HG02973 (cell line): ENCODE measurements around the gene TRAPPC5.

Experiments
- ATAC-seq: cut with Tn5 transposase; IDR thresholded peaks from one replicate; pipeline ENCODE4 v1.9.1; 2021; ENCODE audit warnings: moderate library complexity; ENCODE audit not compliant: unreplicated experiment

TRAPPC5 gene

DNA sequence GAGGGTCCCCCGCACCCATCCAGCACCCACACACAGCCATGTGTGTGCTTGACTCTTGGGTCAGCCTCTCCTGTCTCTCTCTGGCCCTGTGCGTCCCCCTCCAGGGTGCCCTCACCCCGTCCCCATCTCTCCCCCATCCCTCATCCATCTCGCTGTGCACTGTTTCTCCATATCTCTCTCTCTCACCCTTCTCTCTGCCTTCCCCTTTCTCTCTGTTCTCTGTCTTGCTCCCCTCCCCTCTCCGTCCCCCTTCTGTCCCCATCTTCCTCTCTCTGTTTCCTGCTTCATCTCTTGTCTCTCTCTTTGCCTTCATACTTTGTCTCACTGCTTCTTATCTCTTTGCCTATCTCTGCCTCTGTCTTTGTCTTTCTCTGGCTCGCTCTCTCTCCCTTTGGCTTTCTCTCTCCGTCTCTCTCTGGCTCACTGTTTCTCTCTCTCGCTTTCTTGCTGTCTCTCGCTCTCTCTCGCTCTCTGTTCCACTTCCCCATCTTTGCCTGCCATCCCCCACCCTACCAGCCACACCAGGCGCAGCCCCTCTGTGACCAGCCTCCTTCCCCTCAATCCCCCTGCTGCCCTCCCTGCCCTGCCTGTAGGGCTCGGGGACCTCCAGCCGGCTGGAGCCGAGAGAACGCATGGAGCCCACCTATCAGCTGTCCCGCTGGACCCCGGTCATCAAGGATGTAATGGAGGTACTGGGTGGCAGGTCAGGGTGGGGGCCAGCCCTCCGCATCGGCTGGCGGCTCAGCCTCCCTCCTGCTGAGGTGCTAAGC is 34.8 kb upstream of the TRAPPC5 start:
- no peak for ATAC-seq

GRCh38 chr19:7646426-7646700 is 34.3 kb upstream of the TRAPPC5 start:
- ATAC-seq, result no peak

GRCh38 chr19:7647156-7647555 is 33.5 kb upstream of the TRAPPC5 start:
- no peak for ATAC-seq

DNA sequence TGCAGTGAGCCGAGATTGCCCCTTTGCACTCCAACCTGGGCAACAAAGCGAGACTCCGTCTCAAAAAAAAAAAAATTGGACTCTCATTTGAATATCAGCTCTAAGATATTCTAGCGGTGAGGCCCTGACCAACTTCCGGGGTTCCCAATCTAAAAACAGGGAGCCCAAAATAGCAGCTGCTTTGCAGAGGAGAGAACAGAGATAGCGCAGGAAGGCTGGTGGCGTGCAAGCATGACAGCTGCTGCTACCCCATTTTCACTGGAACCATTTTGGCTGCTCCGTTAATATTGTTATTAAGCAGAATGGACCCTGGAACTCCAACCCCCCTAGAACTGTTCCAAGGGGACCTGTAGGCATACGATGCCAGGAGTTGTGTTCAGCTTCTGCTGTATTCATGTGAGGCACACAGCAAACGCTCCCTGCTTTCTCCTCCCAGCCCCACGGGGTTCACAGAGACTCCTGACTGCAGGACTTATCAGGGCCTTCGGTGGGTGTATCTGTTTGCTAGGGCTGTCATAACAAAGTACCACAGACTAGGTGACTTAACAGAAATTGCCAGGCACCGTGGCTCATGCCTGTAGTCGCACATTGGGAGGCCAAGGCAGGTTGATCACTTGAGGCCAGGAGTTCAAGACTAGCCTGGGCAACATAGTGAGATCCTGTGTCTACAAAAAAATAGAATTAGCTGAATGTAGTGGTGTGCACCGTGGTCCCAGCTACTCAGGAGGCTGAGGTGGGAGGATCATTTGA is 32.2 kb upstream of the TRAPPC5 start:
- ATAC-seq, result no peak

DNA sequence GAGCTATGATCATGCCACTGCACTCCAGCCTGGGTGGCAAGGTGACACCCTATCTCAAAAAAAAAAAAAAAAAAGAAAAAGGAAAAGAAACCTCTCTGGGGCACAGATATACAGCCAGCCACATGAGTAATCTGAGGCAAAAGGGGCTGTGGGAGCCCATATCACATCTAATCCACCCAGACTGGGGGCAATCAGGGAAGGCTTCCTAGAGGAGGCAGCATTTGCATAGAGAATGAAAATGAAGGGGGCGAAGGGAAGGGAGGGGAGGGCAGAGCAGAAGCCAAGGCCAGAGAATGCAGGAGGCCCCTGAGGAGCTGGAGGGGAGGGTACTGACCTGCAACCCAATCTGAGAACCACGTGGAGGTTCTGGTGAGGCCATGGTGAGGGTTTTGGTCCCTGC is 30.5 kb upstream of the TRAPPC5 start:
- no peak for ATAC-seq

GRCh38 chr19:7652061-7652641 is 28.5 kb upstream of the TRAPPC5 start:
- ATAC-seq, result no peak

DNA sequence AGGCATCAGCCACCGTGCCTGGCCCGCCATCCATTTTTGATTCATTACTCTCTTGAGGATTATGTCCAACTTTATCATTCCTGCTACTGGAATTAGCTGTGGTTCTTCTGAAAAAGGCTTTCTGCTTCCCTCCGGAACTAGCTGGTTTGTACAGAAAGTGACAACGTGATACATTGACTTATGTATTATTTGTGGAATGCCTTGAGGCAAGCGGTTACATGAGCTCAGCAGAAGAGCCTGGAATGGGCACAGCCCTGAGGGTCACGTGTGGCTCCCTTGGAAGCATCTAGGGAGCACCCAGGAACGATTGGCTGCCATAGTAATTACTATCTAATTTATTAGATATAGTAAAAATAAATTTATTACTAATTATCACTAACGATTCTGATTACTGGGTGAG is 26.2 kb upstream of the TRAPPC5 start:
- no peak for ATAC-seq

- ATAC-seq, result no peak
These were observed 25.1 kb upstream of the TRAPPC5 start for GRCh38 chr19:7655581-7655980.

DNA sequence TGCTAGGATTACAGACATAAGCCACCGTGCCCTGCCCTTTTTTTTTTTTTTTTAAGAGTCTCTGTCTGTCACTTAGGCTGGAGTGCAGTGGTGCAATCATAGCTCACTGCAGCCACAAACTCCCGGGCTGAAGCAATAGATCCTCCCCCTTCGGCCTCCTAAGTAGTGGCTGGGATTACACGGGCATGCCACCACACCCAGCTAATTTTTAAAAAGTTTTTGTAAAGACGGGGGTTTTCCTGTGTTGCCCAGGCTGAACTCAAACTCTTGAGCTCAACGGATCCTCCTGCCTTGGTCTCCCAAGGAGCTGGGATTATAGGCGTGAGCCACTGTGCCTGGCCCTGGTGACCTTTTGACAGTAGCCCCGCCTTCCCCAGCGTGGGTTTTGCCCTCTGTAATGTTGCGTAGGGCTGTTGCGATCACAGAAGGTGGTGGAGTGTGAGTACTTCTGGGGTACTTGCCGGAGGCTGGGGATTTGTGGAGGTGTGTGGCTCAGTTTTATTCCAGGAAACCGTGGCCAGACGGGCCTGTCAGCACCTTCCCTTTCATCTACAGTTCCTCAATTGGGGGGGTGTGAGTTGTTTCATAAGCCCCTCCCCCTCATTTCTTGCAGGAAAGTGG is 23.4 kb upstream of the TRAPPC5 start:
- no peak for ATAC-seq

- ATAC-seq, result peak; percentile 77
These were observed 22.4 kb upstream of the TRAPPC5 start for GRCh38 chr19:7658219-7658686.

DNA sequence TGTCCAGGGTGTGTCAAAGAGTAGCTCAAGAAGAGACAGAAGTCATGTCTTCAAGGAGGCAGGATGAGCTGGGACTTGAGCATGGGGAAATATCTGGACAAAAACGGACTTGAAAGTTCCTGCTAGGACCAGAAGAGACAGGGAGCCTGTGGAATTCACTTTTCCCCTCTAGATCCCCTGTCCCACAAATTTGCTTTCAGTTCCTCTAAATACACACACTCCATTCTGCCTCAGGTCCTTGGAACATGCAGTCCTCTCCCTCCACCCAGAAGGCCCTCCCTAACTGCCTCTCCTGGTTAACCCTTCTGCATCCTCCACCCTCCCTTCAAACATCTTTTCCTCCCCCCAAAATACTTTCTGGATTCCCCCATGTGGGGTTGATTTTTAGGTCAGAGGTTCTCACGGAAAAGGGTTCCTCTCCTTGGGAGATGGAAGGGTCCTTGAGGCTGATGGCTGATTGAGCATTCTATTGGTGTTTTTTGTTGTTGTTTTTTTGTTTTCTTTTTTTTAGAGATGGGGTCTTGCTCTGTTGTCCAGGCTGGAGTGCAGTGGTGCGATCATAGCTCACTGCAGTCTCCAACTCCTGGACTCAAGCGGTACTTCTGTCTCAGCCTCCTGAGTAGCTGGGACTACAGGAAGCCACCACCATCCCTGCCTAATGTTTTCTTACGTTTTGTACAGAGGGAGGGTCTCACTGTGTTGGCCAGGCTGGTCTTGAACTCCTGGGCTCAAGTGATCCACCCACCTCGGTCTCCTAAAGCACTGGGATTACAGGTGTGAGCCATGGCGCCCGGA is 18.7 kb upstream of the TRAPPC5 start:
- ATAC-seq, result no peak

- ATAC-seq, result no peak
These were observed 18.0 kb upstream of the TRAPPC5 start for GRCh38 chr19:7662657-7663056.

DNA sequence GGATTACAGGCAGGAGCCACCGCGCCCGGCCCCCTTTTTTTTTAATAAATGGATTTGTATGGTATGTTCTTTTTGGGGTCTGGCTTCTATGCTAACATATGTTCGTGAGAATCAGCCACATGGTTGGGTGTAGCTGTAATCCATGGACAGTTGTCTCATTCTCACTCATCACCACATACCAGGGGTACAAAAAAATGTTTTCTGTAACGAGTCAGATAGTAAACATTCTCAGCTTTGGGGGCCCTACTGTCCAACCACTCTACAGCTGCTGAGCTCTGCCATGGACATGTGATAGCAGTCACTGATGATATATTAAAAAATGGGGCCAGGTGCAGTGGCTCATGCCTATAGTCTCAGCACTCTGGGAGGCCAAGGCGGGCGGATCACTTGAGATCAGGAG is 16.9 kb upstream of the TRAPPC5 start:
- no peak for ATAC-seq

DNA sequence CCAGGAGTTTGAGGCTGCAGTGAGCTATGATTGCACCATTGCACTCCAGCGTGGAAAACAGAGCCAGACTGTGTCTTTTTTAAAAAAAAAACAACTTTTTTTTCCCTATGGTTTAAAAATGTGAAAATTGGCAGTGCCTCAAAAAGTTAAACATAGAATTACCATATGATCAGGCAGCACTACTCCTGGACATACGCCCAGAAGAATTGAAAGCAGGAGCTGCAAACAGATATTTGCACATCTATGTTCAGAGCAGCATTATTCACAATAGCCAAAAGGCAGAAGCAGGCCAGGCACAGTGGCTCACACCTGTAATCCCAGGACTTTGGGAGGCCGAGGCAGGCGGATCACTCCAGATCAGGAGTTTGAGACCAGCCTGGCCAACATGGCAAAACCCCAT is 15.6 kb upstream of the TRAPPC5 start:
- no peak for ATAC-seq

DNA sequence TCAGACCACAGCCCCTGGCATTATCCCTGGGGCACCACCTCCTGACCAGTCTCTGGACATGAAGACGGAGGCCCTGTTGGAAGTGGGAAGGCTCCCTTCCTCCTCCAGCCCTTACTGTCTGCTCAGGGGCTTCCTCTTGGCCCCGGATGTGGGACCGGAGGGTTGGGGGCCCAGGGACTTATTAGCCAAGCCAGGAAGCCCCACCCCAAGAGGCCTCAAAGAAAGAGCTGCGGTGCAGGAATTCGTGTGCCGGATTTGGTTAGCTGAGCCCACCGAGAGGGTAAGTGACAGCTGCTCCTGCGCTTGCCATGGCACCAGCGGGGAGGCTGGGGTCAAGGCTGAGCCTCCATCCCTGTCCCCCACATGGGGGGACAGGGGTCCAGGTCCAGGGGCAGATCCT is 11.8 kb upstream of the TRAPPC5 start, which contains the start of gene RETN:
RETN (plus strand) TSS at position 208 of the 400 bp plus-strand sequence. CDS start 278 bp downstream, outside the sequence.
- no peak for ATAC-seq

DNA sequence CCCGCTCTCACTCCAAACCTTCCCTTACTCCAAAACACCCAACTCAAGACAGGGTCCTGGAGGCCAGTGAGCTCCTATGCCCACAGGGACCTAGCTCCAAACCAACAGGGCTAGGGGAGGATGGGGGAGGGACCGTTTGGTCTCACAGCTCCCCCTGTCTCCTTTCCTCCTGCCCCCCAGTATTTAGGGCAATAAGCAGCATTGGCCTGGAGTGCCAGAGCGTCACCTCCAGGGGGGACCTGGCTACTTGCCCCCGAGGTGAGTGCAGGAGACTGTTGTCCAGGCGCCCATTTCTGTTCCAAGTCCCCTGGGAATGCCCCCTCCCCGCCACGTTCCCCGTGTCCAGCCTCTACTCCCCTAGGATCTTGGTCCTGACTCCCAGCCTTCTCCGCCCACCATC is 11.0 kb upstream of the TRAPPC5 start:
- ATAC-seq, result no peak

- ATAC-seq, result no peak
These were observed 10.4 kb upstream of the TRAPPC5 start for GRCh38 chr19:7670150-7670783.

DNA sequence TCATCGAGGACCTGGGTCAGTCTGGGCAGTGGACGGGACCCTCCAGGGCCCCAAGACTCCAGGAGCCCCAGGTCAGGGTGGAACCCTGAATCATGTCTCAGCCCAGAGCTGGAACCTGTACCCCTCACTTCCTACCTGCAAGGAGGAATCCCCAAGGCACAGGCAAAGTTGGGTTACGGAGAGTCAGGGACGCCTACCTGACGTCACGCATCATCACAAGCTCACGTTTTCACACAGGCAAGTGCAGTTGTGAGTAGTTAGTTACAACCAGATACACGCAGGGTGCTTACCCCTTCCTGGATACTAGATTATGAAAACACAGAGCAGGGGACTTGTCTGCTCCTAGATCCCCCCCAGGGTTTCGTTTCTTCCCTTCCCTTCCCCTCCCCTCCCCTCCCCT is 9.8 kb upstream of the TRAPPC5 start:
- no peak for ATAC-seq

DNA sequence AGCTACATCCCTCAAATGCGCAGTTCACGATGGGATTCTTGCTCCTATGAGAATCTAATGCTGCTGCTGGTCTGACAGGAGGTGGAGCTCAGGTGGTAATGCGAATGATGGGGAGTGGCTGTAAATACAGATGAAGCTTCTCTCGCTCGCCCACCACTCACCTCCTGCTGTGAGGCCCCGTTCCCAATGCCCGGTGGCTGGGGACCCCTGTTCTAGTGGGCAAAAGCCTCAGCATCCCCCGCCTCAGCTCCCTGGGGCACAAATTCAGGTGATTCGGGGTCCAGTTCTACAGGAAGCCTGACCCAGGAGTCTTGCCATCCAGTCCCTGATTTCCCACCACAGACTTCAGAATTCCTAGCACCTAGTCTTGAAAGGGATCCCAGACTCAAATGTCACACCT is 8.1 kb upstream of the TRAPPC5 start:
- ATAC-seq, result no peak
